Esophagus muscularis mucosa (tissue), 4 donors: ENCODE data around the gene ANO6. TPM values are rescaled to one million over a fixed set of nuclear protein-coding genes. Genes with fewer than 3 reads are reported as not detected.
"Not testable (repeated sequence)": the region's sequence is repeated elsewhere in the genome, so short reads cannot be mapped to it uniquely, and the experiment has no call there.

ENCODE experiments used
- DNase-seq: peaks from one replicate; pipeline ENCODE4 v3.0.0-alpha.2; 2017; ENCODE audit errors: extremely low spot score
- H3K27ac ChIP-seq, 4 donors: fragments of 200-600 bp; sonication (generic); replicated peaks in 1 of 4; 1 replicate in 3 of 4; 2 replicates in 1 of 4; pipeline ENCODE4 v1.5.1; 2016 to 2019; ENCODE audit warnings: mild to moderate bottlenecking in 1 of 4
- H3K27me3 ChIP-seq, 4 donors: fragments of 200-600 bp; sonication (generic); one replicate each; pipeline versions ENCODE4 v1.5.1 to v1.6.0; 2016 to 2019
- H3K36me3 ChIP-seq, 4 donors: fragments of 200-600 bp; sonication (generic); one replicate each; pipeline ENCODE4 v1.5.1; 2016 to 2019
- H3K4me1 ChIP-seq, 4 donors: fragments of 200-600 bp; sonication (generic); one replicate each; pipeline ENCODE4 v1.5.1; 2016 to 2019
- H3K4me3 ChIP-seq, 4 donors: fragments of 200-600 bp; sonication (generic); 1 replicate in 2 of 4; 2 replicates in 2 of 4; pipeline ENCODE4 v1.5.1; 2016 to 2019; ENCODE audit warnings: mild to moderate bottlenecking in 4 of 4, moderate library complexity in 1 of 4
- H3K9me3 ChIP-seq, 4 donors: fragments of 200-600 bp; sonication (generic); 1 replicate in 3 of 4; 2 replicates in 1 of 4; pipeline ENCODE4 v1.5.1; 2016 to 2019
- EP300 ChIP-seq: sonication (generic); formaldehyde crosslinking; IDR thresholded peaks from one replicate; pipeline ENCODE4 v1.6.1; 2017; ENCODE audit warnings: antibody characterized with exemption
- POLR2A ChIP-seq: fragments of 450-650 bp; IDR thresholded peaks from one replicate; pipeline ENCODE4 v1.6.1; 2017; ENCODE audit warnings: antibody characterized with exemption, moderate library complexity, mild to moderate bottlenecking, low read depth
- POLR2AphosphoS5 ChIP-seq, 2 donors: sonication (generic); formaldehyde crosslinking; IDR thresholded peaks; one replicate each; pipeline ENCODE4 v1.6.1; 2017; ENCODE audit warnings: antibody characterized with exemption in 2 of 2
- whole genome bisulfite sequencing: methylation state at CpG from one replicate; pipeline ENCODE4 v1.1.5; 2018; 5-methylcytosine and 5-hydroxymethylcytosine counted together
- intact Hi-C: fragments of 100-400 bp; cut with DNase I; formaldehyde crosslinking; loops from one replicate; pipeline ENCODE4 v1.15.1; 2023
- total RNA-seq, 4 donors: library from RNA; depleted of rRNA; stranded (reverse); fragments of >200 nt; gene quantifications; one replicate each; pipeline versions ENCODE4 v1.1.0 to v1.2.1, GENCODE V29; 2016
- TF ChIP-seq, protein P1 (sequence below), 3 experiments: fragments of 200-600 bp in 2 of 3; fragments of 450-650 bp in 1 of 3; sonication (generic) in 2 of 3; IDR thresholded peaks; one replicate each; pipeline ENCODE4 v1.5.1; 2017 to 2019; ENCODE audit warnings: antibody characterized with exemption in 3 of 3, mild to moderate bottlenecking in 2 of 3, moderate library complexity in 1 of 3

The ANO6 gene, protein sequence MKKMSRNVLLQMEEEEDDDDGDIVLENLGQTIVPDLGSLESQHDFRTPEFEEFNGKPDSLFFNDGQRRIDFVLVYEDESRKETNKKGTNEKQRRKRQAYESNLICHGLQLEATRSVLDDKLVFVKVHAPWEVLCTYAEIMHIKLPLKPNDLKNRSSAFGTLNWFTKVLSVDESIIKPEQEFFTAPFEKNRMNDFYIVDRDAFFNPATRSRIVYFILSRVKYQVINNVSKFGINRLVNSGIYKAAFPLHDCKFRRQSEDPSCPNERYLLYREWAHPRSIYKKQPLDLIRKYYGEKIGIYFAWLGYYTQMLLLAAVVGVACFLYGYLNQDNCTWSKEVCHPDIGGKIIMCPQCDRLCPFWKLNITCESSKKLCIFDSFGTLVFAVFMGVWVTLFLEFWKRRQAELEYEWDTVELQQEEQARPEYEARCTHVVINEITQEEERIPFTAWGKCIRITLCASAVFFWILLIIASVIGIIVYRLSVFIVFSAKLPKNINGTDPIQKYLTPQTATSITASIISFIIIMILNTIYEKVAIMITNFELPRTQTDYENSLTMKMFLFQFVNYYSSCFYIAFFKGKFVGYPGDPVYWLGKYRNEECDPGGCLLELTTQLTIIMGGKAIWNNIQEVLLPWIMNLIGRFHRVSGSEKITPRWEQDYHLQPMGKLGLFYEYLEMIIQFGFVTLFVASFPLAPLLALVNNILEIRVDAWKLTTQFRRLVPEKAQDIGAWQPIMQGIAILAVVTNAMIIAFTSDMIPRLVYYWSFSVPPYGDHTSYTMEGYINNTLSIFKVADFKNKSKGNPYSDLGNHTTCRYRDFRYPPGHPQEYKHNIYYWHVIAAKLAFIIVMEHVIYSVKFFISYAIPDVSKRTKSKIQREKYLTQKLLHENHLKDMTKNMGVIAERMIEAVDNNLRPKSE
- 100 to 1,000 TPM; 141 to 208 (median 166) TPM for total RNA-seq

GRCh38 chr12:45215419-45216229 lies at the start of gene ANO6:
Gene ANO6 (plus strand): TSS chr12:45216095. CDS start chr12:45216322, 227 bp downstream.
- Histone ChIP-seq H3K4me3 (peak within 1 kb of the TSS; percentile 83 to 90 (median 86)), H3K9me3 (no peaks in the 10 kb centered on the region), H3K36me3 (no peaks in the 10 kb centered on the region), H3K27me3 (no peaks in the 10 kb centered on the region), H3K4me1 (peaks cover 26 to 28% (median 28%) of the 10 kb centered on the region in 4 donors), H3K27ac (peak within 1 kb of the TSS; percentile 96 to 98 (median 96))
- TF ChIP-seq POLR2AphosphoS5 (IDR thresholded peaks at IDR 0.05) (peak; percentile 90 to 97), POLR2A (peak; percentile 80), EP300 (no peak)
- TF ChIP-seq, protein P1, sequence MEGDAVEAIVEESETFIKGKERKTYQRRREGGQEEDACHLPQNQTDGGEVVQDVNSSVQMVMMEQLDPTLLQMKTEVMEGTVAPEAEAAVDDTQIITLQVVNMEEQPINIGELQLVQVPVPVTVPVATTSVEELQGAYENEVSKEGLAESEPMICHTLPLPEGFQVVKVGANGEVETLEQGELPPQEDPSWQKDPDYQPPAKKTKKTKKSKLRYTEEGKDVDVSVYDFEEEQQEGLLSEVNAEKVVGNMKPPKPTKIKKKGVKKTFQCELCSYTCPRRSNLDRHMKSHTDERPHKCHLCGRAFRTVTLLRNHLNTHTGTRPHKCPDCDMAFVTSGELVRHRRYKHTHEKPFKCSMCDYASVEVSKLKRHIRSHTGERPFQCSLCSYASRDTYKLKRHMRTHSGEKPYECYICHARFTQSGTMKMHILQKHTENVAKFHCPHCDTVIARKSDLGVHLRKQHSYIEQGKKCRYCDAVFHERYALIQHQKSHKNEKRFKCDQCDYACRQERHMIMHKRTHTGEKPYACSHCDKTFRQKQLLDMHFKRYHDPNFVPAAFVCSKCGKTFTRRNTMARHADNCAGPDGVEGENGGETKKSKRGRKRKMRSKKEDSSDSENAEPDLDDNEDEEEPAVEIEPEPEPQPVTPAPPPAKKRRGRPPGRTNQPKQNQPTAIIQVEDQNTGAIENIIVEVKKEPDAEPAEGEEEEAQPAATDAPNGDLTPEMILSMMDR (IDR thresholded peaks at IDR 0.05) = peak in 1 of 3 experiments; percentile 60
- intact Hi-C loops = loop anchor here (2.0 to 10.0 kb wide), 4 partner anchors 47 to 509 kb away; partner anchors contain the start of gene ARID2
- DNase-seq = peak; percentile 97
- WGBS = under 1% methylated on average over 33 of the region's 62 CpGs

GRCh38 chr12:45168976-45169375 lies 46.9 kb upstream of the ANO6 start:
- DNase-seq = no peak
- WGBS = 93% methylated on average over 2 of the region's 2 CpGs
- H3K4me3 ChIP-seq = no peak overlapping the region

GRCh38 chr12:45170456-45171042 lies 45.3 kb upstream of the ANO6 start:
- no peak overlapping the region for H3K27ac ChIP-seq
- DNase-seq = peak; percentile 94
- intact Hi-C loops = loop anchor here (5.0 kb wide), 1 partner anchor 217 kb away; no protein-coding TSS in a partner anchor
- TF ChIP-seq POLR2A (no peak), POLR2AphosphoS5 (IDR thresholded peaks at IDR 0.05) (peak in 1 of 2 donors; percentile 16), EP300 (no peak)
- TF ChIP-seq, protein P1 (IDR thresholded peaks at IDR 0.05) = peak; percentile 76 to 94 (median 77)
- peaks cover 0 to 9% (median 6%) of the 10 kb centered on the region in 4 donors for H3K4me1 ChIP-seq
- no peaks in the 10 kb centered on the region for H3K27me3 ChIP-seq
- no peak overlapping the region for H3K4me3 ChIP-seq
- 53% methylated on average over 3 of the region's 3 CpGs for WGBS
- H3K9me3 ChIP-seq = no peaks in the 10 kb centered on the region
- no peaks in the 10 kb centered on the region for H3K36me3 ChIP-seq

More at GRCh38 chr12:45168976-45169375, 46.9 kb upstream of the ANO6 start:
- H3K9me3 ChIP-seq = no peaks in the 10 kb centered on the region
- TF ChIP-seq POLR2AphosphoS5 (IDR thresholded peaks at IDR 0.05) (no peak), POLR2A (no peak), EP300 (no peak)
- TF ChIP-seq, protein P1 (IDR thresholded peaks at IDR 0.05) = no peak
- H3K4me1 ChIP-seq = peaks cover 0 to 14% (median 12%) of the 10 kb centered on the region in 4 donors
- no peaks in the 10 kb centered on the region for H3K27me3 ChIP-seq
- H3K36me3 ChIP-seq = no peaks in the 10 kb centered on the region
- no peak overlapping the region for H3K27ac ChIP-seq
- intact Hi-C loops = no loop called here

DNA sequence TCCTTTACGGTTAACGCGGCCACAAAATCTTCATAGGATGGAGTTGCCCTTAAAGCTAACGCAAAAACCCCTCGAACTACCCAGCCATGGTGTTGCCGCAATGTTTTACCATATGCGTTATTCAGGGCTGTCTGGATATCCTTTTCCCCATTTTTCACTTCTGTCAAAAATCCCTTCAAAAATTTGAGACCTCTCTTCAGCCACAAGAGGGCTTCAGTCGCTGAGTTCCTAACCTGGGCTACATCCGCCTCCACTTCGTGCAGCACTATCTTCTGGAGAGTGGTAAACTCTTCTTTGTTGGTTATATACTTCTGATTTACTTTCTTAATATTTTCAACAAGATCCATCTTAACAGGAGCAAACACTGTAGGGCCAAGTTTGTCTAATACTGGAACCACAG lies 42.6 kb upstream of the ANO6 start:
- not testable (repeated sequence) for H3K36me3 ChIP-seq, H3K27ac ChIP-seq, DNase-seq, H3K4me3 ChIP-seq, H3K4me1 ChIP-seq, H3K27me3 ChIP-seq
- TF ChIP-seq, protein P1 (IDR thresholded peaks at IDR 0.05) = peak in 1 of 3 experiments; percentile 24
- intact Hi-C loops = loop anchor here (5.0 kb wide), 1 partner anchor 214 kb away; no protein-coding TSS in a partner anchor
- WGBS = 87% methylated on average over 10 of the region's 10 CpGs
- peaks cover 0 to 15% (median 8%) of the 10 kb centered on the region in 4 donors for H3K9me3 ChIP-seq
